ENCODE data around the gene FLNA.
"Not testable (repeated sequence)": the region's sequence is repeated elsewhere in the genome, so short reads cannot be mapped to it uniquely, and the experiment has no call there.

Gene FLNA

GRCh38 chrX:154357205-154357604 lies 17.2 kb downstream of the FLNA start:
- no peak for DNase-seq

GRCh38 chrX:154356596-154356995 lies 17.8 kb downstream of the FLNA start:
- DNase-seq: no peak

- no peak for DNase-seq
Measured at GRCh38 chrX:154355776-154356140, 18.7 kb downstream of the FLNA start.

- DNase-seq: no peak
Measured at GRCh38 chrX:154355094-154355775, 19.2 kb downstream of the FLNA start.

- DNase-seq: no peak
Measured at GRCh38 chrX:154354516-154354915, 19.9 kb downstream of the FLNA start.

GRCh38 chrX:154354013-154354412 lies 20.4 kb downstream of the FLNA start:
- no peak for DNase-seq

- DNase-seq: no peak
Measured at GRCh38 chrX:154353172-154353843, 21.1 kb downstream of the FLNA start.

GRCh38 chrX:154352466-154352865 lies 22.0 kb downstream of the FLNA start:
- no peak for DNase-seq

- DNase-seq: no peak
Measured at GRCh38 chrX:154352012-154352401, 22.4 kb downstream of the FLNA start.

- no peak for DNase-seq
Measured at GRCh38 chrX:154351183-154352011, 23.0 kb downstream of the FLNA start.

GRCh38 chrX:154350429-154351182 lies 23.8 kb downstream of the FLNA start:
- no peak for DNase-seq

GRCh38 chrX:154349979-154350378 lies 24.5 kb downstream of the FLNA start:
- DNase-seq: no peak

- DNase-seq: no peak
Measured at GRCh38 chrX:154349359-154349935, 25.0 kb downstream of the FLNA start.

GRCh38 chrX:154348646-154349358 lies 25.6 kb downstream of the FLNA start:
- DNase-seq: no peak

- DNase-seq: no peak
Measured at GRCh38 chrX:154348114-154348531, 26.3 kb downstream of the FLNA start.

- not testable (repeated sequence) for DNase-seq
Measured at GRCh38 chrX:154343620-154344019, 30.8 kb downstream of the FLNA start.

GRCh38 chrX:154343063-154343462 lies 31.4 kb downstream of the FLNA start:
- not testable (repeated sequence) for DNase-seq

GRCh38 chrX:154341399-154342298 lies 32.8 kb downstream of the FLNA start:
- not testable (repeated sequence) for DNase-seq

- no peak for DNase-seq
Measured at GRCh38 chrX:154334496-154334895, 39.9 kb downstream of the FLNA start.

- DNase-seq: no peak
Measured at GRCh38 chrX:154333837-154334271, 40.6 kb downstream of the FLNA start.

GRCh38 chrX:154333116-154333515 lies 41.3 kb downstream of the FLNA start:
- no peak for DNase-seq

All from NCI-H748 treated with DMSO at 0.1 percent for 48 hours (cell line).